Cardiac atrium fibroblast (primary cell): Measurements from ENCODE around the gene DAD1. TPM values are rescaled to one million over a fixed set of nuclear protein-coding genes. Genes with fewer than 3 reads are reported as not detected.

Experiments
- total RNA-seq: library from RNA; depleted of rRNA; stranded (reverse); fragments of >200 nt; gene quantifications from 2 replicates; pipeline ENCODE4 v1.2.3, GENCODE V29; 2015

Gene DAD1
- total RNA-seq: 545 and 605 TPM in 2 replicates

DNA sequence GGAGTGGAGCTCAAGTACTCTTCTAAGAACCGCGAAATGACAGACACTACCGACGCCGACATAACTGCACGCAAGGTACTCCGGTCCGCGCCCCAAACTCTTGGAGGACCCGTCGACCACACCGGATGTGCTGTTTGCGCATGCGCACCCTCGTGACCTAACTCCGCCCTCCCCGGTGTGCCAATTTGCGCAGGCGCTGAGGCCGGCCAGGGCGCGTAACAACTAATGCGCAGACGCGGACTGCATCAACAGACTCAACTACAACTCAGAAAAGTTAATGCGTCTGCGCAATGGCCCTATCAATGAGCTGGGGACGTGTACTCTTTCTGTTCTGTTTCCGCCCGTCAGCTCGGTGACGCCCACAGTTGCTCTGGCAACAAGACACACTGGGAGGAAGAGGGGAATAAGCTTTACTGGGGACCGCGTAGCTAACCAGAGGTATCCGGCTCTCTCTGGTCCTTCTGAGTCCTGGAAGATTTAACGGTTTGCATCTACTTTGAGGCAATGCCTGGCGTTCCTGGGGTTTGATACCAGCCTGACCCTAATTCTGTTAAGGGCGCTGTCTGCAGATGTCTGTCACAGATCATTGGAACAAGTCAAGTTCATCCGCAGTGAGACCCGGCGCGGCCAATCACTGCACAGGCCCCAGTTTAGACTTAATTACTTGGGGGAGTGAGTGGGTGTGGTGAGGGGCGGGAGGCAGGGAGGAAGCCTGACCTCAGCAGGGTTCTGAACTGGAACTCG, at the start of gene DAD1:
Gene DAD1, minus strand, starts transcription at position 129 of the 744 bp plus-strand sequence. Its CDS starts 67 bp downstream, at position 62.

DNA sequence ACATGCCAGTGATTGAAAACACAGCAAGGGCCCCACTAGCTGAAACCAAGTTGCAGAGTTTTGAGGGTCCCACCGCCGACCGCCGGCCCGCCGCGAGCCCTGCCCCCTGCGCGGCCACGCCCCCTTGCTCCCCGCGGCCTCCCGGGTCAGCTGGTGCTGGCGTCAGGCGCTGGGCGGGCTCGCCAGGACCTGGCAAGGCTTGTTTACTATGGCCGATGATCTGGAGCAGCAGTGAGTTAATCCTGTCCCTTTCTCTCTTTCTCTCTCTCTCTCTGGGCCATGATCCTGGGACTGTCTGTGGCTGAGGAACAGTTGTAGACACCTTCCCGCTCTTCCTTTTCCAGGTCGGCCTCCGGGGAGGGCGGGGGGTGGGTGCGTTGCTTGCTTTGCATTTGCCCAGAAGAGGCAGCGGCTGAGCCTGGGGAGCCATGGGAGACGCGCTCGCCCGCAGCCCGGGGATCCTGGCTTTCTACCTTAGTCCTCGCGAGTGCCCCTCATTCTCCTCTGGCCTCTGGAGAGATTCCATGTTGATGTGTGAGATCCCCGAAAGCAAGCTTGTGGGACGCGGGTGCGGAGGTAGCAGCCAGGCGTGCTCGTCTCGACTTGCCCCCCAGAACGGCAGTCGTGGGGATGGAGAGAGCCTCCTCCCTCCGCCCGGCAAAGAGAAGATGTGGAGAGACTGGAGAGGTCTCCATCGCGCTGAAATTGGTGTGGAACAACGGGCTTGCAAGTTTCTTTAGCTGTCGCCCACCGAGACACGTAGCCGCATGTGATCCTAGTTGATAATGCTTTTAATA, 9.3 kb upstream of the DAD1 start, which contains the start of gene ABHD4:
Gene ABHD4, plus strand, starts transcription at position 202 of the 797 bp plus-strand sequence. Its CDS starts 7 bp downstream, at position 209.

Other genes with a start within 250 kb of the DAD1 start
- 7.2 and 19.4 TPM in 2 replicates for gene ABHD4, start 9.1 kb upstream of the DAD1 start, total RNA-seq
- gene OR6J1, start 55.1 kb upstream of the DAD1 start, total RNA-seq: not detected in 2 replicates
- 78.9 and 102 TPM in 2 replicates for gene OXA1L, start 177.5 kb upstream of the DAD1 start, total RNA-seq
- gene SLC7A7, start 226.2 kb upstream of the DAD1 start, total RNA-seq: 4.1 and 7.2 TPM in 2 replicates
- 32.3 and 51.8 TPM in 2 replicates for gene MRPL52, start 240.7 kb upstream of the DAD1 start, total RNA-seq
- gene MMP14, start 247.4 kb upstream of the DAD1 start, total RNA-seq: 238 and 248 TPM in 2 replicates